GM18526 (cell line): ENCODE results near the gene KDM6B.
A peak's percentile ranks its signal among the peaks of the same experiment; 100 is the strongest.

ENCODE experiments used
- POLR2A ChIP-seq: IDR thresholded peaks from 3 replicates; pipeline ENCODE4 v1.6.1; 2011; ENCODE audit not compliant: insufficient read length; ENCODE audit errors: extremely low read depth

KDM6B gene

DNA sequence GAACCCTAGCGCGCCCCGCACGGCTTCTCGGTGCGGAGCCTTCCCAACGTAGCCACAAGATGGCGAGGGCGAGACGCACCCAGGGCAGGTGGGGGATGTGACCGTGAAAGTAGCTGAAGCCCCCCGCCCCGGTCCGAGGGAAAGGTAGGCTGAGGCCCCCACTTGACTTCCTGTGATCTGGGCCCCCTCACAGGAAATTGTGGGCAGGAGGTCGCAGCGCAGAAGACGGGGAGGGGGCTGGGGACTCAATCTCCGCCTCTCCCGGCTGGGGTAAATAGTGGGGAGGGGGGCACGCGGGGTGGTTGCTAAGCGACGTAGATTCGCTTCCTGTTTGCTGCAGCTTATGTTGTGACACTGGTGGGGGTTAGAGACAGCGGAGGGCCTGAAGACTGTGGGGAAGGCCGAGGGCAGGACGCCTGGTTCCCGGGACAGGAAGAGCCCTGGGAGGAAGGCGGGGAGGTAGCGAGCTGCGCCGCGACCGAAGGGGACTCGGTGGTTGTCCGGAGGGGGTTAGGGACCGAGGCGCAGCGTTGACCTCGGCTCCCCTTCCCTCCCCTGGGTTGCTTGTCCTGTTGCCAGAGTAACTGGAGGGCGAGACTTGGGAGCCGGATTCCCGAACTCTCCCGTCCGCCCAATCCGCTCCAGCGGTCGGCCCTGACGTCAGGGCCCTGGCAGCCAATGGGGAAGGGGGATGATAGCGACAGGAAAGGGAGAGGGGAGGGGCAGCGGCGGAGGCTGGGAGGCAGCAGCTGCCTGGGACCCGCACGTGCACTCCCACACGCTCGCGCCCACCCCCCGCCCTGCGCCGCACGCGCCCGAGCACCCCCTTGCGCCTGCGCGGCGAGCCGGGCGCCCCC is 1.2 kb downstream of the KDM6B start:
- no peak for TF ChIP-seq POLR2A

GRCh38 chr17:7835814-7836595 is 2.0 kb downstream of the KDM6B start:
- TF ChIP-seq POLR2A = peak; percentile 48

DNA sequence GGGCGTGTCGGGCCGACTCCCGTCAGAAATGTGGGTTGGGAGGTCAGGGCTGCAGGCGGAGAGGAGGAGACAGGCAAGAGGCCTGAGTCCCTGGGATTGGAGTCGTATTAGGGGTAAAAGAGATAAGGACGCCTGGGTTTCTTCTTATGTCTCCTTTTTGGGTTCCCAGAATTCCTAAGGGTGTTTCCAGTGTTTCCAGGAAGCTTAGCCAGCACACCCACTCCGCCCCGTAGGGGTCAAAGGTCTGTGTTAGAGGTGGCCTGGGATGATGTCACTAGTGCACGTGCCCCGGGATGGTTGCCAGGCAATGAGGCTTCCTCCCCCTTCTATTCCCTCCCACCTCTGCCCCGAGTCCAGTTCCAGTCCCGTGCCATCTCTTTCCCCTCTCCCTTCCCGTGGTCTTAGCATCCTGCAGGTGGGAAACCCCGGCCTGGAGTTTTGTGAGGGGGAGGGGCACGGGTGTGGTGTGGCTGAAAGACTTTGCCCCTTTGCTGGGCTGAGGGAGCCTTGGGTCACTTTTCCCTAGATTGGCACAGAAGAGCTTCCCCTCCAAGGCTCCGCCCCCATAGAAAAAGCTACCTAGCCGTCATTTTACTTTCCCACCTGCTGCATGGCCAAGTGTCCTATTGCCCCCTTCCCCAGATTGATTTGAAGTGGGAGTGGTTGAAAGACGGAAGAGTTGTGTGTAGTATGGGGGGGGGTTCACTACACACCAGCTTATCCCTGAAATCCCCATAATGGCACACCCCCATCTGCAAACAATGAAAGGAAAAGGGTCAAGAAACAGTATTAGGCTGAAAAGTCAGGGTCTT is 2.8 kb downstream of the KDM6B start:
- TF ChIP-seq POLR2A = no peak

GRCh38 chr17:7837408-7838088 is 3.5 kb downstream of the KDM6B start:
- no peak for TF ChIP-seq POLR2A

- TF ChIP-seq POLR2A = peak; percentile 18
These were observed 4.4 kb downstream of the KDM6B start for GRCh38 chr17:7838090-7839075.

- no peak for TF ChIP-seq POLR2A
These were observed 5.3 kb downstream of the KDM6B start for GRCh38 chr17:7839190-7839875.

- no peak for TF ChIP-seq POLR2A
These were observed 5.9 kb downstream of the KDM6B start for GRCh38 chr17:7839876-7840261.

DNA sequence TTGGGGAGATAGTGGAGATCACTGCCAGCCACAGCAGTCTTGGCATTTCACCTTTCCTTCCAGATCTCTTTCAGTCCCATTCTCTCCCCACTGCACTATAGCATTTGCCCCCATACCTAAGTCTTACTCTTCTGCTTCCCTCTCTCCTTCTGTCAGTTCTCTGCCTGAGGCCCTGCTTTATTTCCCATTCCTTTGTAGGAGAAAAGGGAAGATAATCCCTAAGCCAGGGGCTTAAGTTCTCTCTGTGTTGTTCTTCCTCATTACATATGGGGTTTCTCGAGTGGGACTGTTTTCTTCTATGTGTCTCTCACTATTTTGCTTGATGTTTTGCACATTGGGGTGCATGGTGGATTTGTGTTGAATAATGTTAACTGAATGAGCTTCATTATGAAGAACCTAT is 6.4 kb downstream of the KDM6B start:
- no peak for TF ChIP-seq POLR2A

DNA sequence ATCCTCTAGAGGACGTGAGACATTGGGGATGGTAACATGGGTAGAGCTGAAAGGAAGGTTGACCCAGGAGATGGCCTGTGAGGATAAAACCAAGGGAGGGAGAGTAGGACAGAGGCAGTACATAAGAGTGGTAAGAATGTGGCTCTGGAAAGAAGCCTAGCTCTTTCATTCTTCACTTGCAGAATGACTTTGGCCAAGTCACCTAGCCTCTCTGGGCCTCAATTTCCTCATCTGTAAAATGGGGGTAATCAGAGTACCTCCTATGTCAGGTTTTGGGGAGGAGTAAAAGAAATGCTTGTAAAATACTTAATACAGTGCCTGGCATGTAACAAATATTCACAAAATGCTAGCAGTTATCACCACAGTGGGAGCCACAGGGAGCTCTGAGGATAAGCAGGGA is 6.9 kb downstream of the KDM6B start:
- TF ChIP-seq POLR2A = no peak

GRCh38 chr17:7841396-7841914 is 7.4 kb downstream of the KDM6B start:
- TF ChIP-seq POLR2A = peak; percentile 18

DNA sequence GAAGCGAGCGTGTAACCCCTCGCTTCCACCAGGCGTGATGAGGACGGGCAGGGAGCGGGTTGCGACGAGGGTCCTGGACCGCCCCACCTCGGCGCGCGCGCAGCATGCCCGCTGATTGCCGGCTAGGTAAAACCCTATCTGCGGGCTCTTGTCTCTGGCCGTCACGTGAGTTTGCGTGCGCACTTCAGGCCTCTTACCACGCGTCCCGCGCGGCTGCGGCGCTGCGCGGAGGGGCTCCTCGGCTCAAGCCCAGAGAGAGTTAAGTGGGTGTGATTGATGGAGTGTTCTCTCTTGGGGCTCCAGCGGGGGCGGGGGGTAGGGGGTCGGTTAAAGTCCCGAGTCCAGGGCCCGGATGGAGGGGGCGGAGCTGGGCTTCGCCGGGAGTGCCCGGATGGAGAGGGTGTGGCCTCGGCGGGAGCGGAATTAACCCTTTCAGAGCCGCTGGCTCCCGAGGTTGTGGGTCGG is 7.9 kb downstream of the KDM6B start:
- no peak for TF ChIP-seq POLR2A

DNA sequence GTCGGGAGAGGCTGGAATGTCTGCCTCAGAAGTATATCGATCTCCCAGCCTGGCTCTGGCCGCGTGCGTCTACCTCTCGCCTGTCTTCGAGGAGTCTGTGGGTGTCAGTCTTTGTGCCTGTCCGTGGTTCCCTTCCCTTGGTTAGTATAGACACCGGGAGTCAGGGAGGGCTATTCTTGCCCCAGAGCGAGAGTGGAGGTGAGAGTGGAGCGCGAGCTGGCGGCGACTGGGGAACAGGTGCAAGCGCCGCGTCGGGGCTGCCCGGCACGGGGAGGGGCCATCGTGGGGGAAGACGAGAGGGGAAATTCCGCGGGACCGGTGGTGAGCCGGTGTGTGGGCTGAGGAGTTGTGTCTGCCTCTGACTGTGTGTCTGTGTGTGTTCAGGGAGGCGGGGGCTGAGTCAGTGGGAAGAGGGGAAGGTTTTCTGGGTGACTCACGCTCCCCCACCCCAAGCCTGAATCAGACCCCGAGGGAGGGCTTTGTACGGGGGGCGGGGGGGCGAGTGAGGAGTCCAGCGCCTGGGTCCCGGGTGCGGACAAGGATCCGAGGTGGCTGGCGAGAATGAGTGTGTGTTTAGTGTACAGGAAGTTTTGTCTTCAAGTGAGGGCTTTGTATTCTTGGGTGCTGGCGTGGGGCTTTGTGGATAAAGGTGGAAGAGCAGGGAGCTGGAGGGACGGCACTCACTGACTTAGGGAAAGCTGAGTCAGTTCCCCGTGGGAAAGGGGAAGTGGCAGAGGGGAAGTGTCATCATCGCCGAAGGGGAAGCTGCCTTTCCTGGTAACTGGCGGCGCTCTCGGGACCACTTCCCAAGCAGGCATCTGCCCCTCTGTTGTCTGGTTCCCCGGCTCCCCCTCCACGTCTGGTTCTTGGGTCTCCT is 8.6 kb downstream of the KDM6B start:
- TF ChIP-seq POLR2A = peak; percentile 41

DNA sequence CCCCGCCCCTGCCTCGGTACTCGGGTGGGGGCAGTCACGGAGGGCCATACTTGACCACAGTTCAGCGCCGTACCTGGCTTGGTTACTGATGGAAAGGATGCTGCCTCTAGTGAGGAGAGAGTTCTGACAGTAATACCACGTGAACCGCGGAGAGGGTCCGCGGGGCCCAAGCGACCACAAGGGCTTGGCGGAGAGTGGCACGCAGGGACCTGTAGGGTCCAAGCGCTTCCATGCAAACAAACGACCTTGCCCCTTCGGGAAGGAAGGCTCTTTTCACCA is 9.2 kb downstream of the KDM6B start:
- TF ChIP-seq POLR2A = no peak
